BLaER1 (cell line): ENCODE measurements around the gene FAM120AOS.

Experiments used
- H3K27ac ChIP-seq: shearing (Covaris generic); formaldehyde crosslinking; 2 replicates; pipeline ENCODE4 v1.8.1; 2022
- H3K27me3 ChIP-seq: shearing (Covaris generic); formaldehyde crosslinking; 2 replicates; pipeline ENCODE4 v1.8.1; 2022
- H3K36me3 ChIP-seq: shearing (Covaris generic); formaldehyde crosslinking; 2 replicates; pipeline ENCODE4 v1.8.1; 2022
- H3K4me1 ChIP-seq: shearing (Covaris generic); formaldehyde crosslinking; 2 replicates; pipeline ENCODE4 v1.8.1; 2022
- H3K4me2 ChIP-seq: shearing (Covaris generic); formaldehyde crosslinking; 2 replicates; pipeline ENCODE4 v1.8.1; 2022
- H3K4me3 ChIP-seq: shearing (Covaris generic); formaldehyde crosslinking; 2 replicates; pipeline ENCODE4 v1.8.1; 2022
- H3K9ac ChIP-seq: shearing (Covaris generic); formaldehyde crosslinking; 2 replicates; pipeline ENCODE4 v1.8.1; 2022
- H3K9me3 ChIP-seq: shearing (Covaris generic); formaldehyde crosslinking; 2 replicates; pipeline ENCODE4 v1.8.1; 2022
- H4K20me1 ChIP-seq: shearing (Covaris generic); formaldehyde crosslinking; 2 replicates; pipeline ENCODE4 v1.8.1; 2022
- Cebpa-rat ChIP-seq: shearing (Covaris generic); IDR thresholded peaks from 2 replicates; pipeline ENCODE4 v1.8.1; 2022

Gene FAM120AOS

DNA sequence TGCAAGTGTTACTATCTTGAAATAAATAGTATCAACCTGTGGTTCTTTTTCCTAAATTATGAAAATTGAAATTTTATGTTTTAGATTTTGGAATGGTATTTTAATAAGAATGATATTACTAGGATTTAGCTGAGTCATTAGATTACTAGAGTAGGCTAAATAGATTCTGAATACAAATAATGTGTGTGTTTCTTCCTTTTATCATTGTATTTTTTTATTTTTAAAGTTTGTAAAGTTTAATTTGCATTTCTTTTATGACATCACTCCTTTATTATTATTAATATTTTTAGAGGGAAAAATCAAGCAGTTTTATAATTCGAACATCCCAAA is 8.0 kb upstream of the FAM120AOS start:
- peaks cover 42% of the 10 kb centered on the region for H3K36me3 ChIP-seq
- no peaks in the 10 kb centered on the region for H3K27me3 ChIP-seq
- H3K4me1 ChIP-seq, result peaks cover 50% of the 10 kb centered on the region
- H3K9me3 ChIP-seq, result no peaks in the 10 kb centered on the region; the same call in 1 of the 2 replicates
- no peak overlapping the region for H3K27ac ChIP-seq
- H3K9ac ChIP-seq, result no peak overlapping the region
- no peak overlapping the region for H3K4me3 ChIP-seq
- H3K4me2 ChIP-seq, result no peak overlapping the region
- peaks cover 100% of the 10 kb centered on the region for H4K20me1 ChIP-seq
- no peak for TF ChIP-seq Cebpa-rat

GRCh38 chr9:93460689-93461413 is 7.5 kb upstream of the FAM120AOS start:
- H3K4me1 ChIP-seq, result peaks cover 45% of the 10 kb centered on the region
- peaks cover 99% of the 10 kb centered on the region for H4K20me1 ChIP-seq
- no peaks in the 10 kb centered on the region for H3K27me3 ChIP-seq

DNA sequence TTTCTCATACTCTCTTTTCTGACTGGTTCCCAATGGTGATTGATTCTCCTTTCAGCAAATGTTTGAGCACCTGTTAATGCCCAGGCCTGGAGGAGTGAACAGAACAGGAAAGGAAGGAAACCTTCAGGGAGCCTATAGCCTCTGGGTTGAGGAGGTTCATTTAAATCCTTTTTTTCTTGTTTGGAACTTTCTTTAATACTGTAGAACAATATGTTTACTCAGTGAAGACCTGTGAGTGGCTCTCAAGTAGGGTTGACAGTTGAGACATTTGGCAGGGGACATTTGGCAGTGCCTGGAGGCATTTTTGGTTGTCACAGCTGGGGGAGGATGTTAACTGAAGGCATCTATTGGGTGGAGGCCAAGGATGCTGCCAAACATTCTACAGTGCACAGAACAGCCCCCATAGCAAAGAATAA is 6.1 kb upstream of the FAM120AOS start:
- Histone ChIP-seq H4K20me1 (peaks cover 93% of the 10 kb centered on the region), H3K4me1 (peaks cover 43% of the 10 kb centered on the region), H3K4me2 (no peak overlapping the region), H3K4me3 (no peak overlapping the region), H3K9ac (no peak overlapping the region), H3K27me3 (no peaks in the 10 kb centered on the region), H3K27ac (no peak overlapping the region), H3K9me3 (no peaks in the 10 kb centered on the region; the same call in 1 of the 2 replicates), H3K36me3 (peaks cover 52% of the 10 kb centered on the region)
- TF ChIP-seq Cebpa-rat, result no peak

More at GRCh38 chr9:93460689-93461413, 7.5 kb upstream of the FAM120AOS start:
- Histone ChIP-seq H3K9me3 (no peaks in the 10 kb centered on the region; the same call in 1 of the 2 replicates), H3K36me3 (peaks cover 44% of the 10 kb centered on the region), H3K9ac (no peak overlapping the region), H3K4me3 (no peak overlapping the region), H3K4me2 (peak overlapping the region; percentile 31; the same call in 1 of the 2 replicates), H3K27ac (no peak overlapping the region)
- no peak for TF ChIP-seq Cebpa-rat

DNA sequence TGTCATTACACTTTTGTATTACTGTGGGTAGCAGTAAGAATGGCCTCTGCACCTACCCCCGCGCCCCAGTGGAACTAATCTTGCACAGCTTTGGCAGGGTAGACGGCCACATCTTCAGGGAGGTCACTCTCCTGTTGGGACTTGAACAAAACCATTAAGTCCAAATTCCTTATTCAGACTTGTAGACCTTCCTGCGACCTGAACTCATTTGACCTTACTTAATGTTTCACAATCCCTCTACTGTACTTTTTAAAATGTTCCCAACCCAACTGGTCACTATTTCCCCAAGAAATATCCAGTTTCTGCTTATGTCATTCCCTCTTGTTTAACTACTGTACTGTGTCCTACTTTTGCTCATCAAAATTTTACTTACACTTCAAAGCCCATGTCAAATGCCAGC is 5.3 kb upstream of the FAM120AOS start:
- Histone ChIP-seq H3K4me2 (no peak overlapping the region), H3K27ac (no peak overlapping the region), H3K4me1 (peaks cover 43% of the 10 kb centered on the region), H3K4me3 (no peak overlapping the region), H4K20me1 (peaks cover 93% of the 10 kb centered on the region), H3K9me3 (no peaks in the 10 kb centered on the region; the same call in 1 of the 2 replicates), H3K9ac (no peak overlapping the region), H3K27me3 (no peaks in the 10 kb centered on the region), H3K36me3 (peaks cover 52% of the 10 kb centered on the region)
- no peak for TF ChIP-seq Cebpa-rat

DNA sequence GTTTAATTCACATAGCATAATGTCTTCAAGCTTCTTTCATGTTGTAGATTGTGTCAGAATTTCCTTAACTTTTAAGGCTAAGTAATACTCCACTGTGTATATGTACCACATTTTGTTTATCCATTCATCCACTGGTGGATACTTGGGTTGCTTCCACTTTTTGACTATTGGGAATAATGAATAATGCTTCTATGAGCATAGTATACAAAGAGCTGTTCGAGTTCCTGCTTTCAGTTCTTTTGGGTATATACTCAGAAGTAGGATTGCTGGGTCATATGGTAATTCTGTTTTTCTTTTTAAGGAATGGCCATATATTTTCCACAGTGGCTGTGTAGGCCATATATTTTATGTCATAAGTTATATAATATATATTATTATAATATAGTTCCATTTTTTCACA is 3.6 kb upstream of the FAM120AOS start:
- Histone ChIP-seq H3K9ac (no peak overlapping the region), H3K4me1 (peaks cover 38% of the 10 kb centered on the region), H3K4me3 (no peak overlapping the region), H4K20me1 (peaks cover 78% of the 10 kb centered on the region), H3K27me3 (no peaks in the 10 kb centered on the region), H3K9me3 (no peaks in the 10 kb centered on the region; the same call in 1 of the 2 replicates), H3K36me3 (peaks cover 43% of the 10 kb centered on the region), H3K27ac (no peak overlapping the region), H3K4me2 (no peak overlapping the region)
- no peak for TF ChIP-seq Cebpa-rat

DNA sequence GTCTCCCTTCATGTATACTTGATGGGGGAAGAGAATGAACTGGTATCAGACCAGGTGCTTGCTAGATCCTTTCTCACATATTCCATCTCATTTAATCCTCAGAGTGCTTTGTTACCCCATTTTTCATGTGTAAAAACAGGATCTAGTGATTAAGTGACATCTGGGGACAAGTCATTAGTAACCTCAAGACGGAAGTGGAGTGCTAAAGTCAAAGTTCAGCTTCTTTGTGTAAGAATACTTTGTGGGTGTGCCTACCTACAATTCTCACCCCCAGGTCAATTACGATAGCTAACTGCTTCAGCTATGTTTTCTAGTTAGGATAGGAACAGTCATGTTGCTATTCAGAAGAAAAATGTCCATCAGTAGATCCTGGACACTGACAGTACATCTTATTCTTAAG is 3.1 kb upstream of the FAM120AOS start:
- Histone ChIP-seq H3K4me3 (no peak overlapping the region), H3K36me3 (peaks cover 39% of the 10 kb centered on the region), H3K9ac (no peak overlapping the region), H3K4me1 (peaks cover 38% of the 10 kb centered on the region), H3K4me2 (no peak overlapping the region), H3K27ac (no peak overlapping the region), H4K20me1 (peaks cover 73% of the 10 kb centered on the region), H3K9me3 (no peaks in the 10 kb centered on the region; the same call in 1 of the 2 replicates), H3K27me3 (no peaks in the 10 kb centered on the region)
- TF ChIP-seq Cebpa-rat, result no peak

DNA sequence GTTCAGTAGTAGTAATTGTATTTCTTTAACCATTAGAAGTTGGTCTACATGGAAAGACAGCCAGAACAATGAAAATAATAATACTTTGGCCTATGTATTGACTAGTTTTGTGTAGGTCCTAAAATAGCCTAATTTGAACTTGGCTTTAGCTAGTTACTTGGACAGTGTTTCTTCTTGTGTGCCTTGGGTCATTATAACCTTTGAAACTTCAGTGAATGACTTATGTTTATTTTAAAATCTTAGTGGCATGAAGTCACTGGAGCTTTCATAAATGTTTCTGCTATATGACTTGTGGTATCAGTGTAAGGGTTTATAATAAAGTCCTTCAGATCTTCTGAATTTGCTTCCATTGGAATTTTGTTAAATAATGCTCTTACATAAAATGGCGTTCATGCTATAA is 2.6 kb upstream of the FAM120AOS start:
- H3K9ac ChIP-seq, result no peak overlapping the region
- H3K4me2 ChIP-seq, result no peak overlapping the region
- H4K20me1 ChIP-seq, result peaks cover 68% of the 10 kb centered on the region
- no peak overlapping the region for H3K4me3 ChIP-seq
- no peak overlapping the region for H3K27ac ChIP-seq
- no peaks in the 10 kb centered on the region for H3K27me3 ChIP-seq
- no peaks in the 10 kb centered on the region; the same call in 1 of the 2 replicates for H3K9me3 ChIP-seq
- TF ChIP-seq Cebpa-rat, result no peak
- H3K4me1 ChIP-seq, result peaks cover 36% of the 10 kb centered on the region
- H3K36me3 ChIP-seq, result peaks cover 39% of the 10 kb centered on the region

DNA sequence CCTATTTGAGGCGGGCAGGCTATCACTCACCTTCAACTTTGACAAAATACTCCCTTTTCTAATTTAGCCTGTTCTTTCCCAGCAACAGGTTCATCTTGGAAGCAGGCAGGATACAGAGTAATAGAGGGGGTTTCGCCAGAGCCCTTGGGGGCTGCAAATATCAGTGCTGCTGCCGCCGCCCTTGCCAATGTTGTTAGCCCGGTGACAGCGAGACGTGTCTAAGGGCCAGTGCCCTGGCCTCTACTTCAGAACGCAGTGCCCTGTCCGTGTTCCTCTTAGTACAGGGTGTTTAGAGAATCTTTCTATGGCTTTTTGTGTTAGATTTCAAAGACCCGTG is 703 bp downstream of the FAM120AOS start:
- Histone ChIP-seq H4K20me1 (peaks cover 44% of the 10 kb centered on the region), H3K4me2 (peak overlapping the region; percentile 93), H3K27me3 (no peaks in the 10 kb centered on the region), H3K36me3 (peaks cover 42% of the 10 kb centered on the region), H3K9me3 (no peaks in the 10 kb centered on the region; the same call in 1 of the 2 replicates), H3K9ac (peak overlapping the region; percentile 86), H3K4me3 (peak overlapping the region; percentile 86), H3K27ac (peak overlapping the region; percentile 93), H3K4me1 (peaks cover 29% of the 10 kb centered on the region)
- no peak for TF ChIP-seq Cebpa-rat

DNA sequence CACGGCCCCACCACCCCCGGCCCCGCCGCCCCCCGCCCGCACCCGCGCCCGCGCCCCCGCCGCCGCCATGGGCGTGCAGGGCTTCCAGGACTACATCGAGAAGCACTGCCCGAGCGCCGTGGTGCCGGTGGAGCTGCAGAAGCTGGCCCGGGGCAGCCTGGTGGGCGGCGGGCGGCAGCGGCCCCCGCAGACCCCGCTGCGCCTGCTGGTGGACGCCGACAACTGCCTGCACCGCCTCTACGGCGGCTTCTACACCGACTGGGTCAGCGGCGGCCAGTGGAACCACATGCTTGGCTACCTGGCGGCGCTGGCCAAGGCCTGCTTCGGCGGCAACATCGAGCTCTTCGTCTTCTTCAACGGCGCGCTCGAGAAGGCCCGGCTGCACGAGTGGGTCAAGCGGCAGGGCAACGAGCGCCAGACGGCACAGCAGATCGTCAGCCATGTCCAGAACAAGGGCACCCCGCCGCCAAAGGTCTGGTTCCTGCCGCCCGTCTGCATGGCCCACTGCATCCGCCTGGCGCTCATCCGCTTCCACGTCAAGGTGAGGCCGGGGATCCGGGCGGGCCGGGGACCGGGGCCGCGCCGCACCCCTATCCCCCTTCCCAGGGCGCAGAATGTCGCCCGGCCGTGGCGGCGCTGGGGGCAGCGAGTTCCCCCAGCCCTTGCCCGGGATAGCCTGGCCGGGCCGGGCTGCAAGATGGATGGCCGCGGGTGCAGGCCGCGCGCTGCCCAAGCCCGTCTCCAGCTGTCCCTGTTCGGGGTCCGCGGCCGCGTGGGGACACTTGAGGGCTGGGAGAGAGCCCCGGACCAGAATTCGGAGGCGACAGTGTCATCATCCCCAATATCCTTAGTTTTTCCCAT is 1.3 kb downstream of the FAM120AOS start:
- Histone ChIP-seq H3K9ac (peak overlapping the region; percentile 86), H3K36me3 (peaks cover 44% of the 10 kb centered on the region), H3K4me2 (peak overlapping the region; percentile 93), H3K27me3 (no peaks in the 10 kb centered on the region), H3K9me3 (no peaks in the 10 kb centered on the region), H4K20me1 (peaks cover 38% of the 10 kb centered on the region), H3K4me1 (peaks cover 29% of the 10 kb centered on the region), H3K27ac (peak overlapping the region; percentile 93), H3K4me3 (peak overlapping the region; percentile 86)
- TF ChIP-seq Cebpa-rat, result no peak
